NCI-H2171 treated with DMSO at 0.1 percent for 48 hours (cell line): ENCODE data around the gene CKS2.
A peak's percentile ranks its signal among the peaks of the same experiment; 100 is the strongest.

Source experiments
- DNase-seq: peaks from one replicate; lab custom pipeline; 2025; lab: John Stamatoyannopoulos, UW

Gene CKS2

DNA sequence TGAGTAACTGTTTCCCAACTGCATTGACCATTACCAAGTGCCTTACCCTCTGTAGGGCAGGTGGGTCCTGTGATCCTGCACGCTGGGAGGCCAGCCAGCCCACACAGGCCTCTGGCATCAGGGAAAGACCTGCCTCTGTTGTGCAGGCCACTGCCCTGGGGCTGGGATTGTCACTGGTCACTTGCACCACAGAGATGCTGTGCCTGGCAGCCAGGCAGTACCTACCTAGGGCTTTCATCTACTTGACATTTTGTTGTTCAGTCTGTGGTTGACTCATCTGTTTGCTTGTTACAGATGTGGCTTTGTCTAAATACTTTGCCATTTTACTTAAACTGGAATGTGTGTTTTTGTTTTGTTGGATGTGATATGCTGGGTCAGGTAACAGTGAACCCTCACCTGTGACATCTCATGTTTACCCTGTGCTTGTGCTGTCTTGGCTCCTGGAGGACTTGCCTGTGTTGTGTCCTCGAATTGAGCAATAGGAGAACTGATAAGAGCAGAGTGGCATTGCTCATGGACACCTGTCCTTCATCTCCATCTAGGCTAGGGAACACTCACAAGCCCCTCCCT is 40.1 kb downstream of the CKS2 start:
- DNase-seq: no peak

- DNase-seq: no peak
Observed at GRCh38 chr9:89351584-89352300, 40.7 kb downstream of the CKS2 start.

- DNase-seq: no peak
Observed at GRCh38 chr9:89352451-89352850, 41.5 kb downstream of the CKS2 start.

DNA sequence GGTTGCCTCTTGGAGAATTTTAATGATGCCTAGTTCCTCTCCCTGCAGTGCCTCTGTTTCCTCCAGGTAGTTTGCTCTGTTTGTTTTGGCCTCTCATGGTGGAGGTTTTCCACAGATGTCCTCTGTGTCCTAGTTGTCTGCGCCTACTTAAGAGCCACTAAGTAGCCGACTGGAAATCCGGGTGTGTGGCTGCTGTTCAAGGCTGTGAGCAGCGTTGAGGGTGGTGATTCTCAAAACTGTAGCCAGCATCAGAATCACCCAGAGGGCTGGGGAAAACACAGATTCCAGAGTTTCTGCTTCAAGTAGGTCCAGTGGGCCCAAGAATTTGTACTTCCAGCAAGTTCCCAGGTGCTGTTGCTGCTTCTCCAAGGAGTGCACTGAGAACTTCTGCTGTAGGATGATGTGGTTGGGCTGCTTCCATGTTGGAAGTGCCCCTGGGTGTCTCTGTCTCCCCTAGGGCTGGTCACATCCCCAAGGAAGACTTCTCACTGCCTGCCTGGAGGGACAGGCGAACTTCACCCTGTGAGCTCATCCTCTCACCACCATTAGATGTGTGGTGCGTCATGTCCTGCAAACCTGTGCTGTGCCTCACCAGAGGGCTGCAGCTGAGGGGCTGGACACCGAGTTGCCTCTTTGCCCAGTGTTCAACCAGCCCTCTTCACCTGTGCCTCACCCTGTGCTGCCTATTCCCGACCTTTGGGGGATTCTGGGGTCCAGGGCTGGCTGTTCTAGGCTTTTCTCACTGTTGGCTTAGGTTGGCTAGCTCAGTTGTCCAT is 42.1 kb downstream of the CKS2 start:
- DNase-seq: no peak

DNA sequence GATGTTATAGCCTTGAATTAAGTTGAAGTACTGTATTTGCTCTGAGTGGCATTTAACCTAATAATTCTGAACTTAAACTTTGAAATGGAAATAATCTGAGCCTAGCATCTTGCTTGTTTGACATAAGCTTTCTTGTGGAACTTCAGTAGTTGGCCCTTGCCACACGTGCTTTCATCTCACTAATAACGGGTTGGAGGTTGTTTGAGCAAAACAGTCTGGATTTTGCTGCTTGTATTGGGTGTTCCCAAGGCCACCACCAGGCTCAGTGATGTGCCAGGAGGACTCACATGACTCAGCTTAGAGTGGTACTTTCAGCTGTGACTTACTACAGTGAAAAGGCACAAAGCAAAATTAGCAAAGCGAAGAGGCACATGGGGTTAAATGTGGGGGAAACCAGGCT is 43.0 kb downstream of the CKS2 start:
- DNase-seq: no peak

DNA sequence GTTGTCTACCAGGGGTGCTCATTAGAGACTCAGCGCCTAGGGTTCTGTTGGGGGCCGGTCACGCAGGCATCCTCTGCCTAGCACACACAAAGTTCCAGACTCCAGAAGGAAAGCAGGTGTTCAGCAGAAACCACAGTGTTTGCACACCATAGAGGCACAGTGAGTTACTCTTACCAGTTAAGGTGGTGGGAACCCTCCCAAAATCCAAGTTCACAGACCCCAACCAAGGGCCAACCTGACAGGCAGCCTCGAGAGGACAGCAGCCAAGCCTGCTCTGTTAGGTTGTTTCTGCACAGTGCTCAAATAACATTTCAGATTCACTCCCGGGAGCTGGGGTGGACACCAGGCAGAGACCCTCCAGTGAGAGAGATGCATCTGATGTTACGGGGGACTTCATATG is 43.5 kb downstream of the CKS2 start:
- DNase-seq: no peak

- no peak for DNase-seq
Observed at GRCh38 chr9:89356782-89357181, 45.8 kb downstream of the CKS2 start.

DNA sequence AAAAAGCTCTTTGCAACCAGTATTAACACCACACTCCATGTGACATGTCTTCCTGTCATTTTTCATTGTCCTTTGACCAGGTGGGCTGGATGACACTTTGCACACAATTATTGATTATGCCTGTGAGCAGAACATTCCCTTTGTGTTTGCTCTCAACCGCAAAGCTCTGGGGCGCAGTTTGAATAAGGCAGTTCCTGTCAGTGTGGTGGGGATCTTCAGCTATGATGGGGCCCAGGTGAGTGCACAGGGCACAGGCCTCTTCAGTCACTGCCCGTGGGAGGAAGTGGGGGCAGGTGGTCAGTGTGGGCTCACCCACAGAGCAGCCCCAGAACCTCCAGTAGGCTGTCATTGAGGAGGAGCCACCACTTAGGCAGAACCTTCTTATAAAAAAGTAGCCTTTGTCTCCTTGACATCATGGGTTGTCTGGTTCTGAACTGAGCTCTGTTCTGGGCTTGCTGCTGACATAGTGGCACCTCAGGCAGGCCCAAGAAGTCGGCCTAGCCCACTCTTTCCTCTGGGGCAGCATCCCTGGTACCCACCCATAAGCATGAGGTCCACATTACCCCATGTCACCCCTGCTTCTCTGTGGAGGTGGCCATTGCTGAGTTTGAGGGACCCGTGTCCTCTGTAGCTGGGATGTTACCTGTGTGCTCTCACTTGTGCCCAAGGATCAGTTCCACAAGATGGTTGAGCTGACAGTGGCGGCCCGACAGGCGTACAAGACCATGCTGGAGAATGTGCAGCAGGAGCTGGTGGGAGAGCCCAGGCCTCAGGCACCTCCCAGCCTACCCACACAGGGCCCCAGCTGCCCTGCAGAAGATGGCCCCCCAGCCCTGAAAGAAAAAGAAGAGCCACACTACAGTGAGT is 46.6 kb downstream of the CKS2 start:
- DNase-seq: no peak

DNA sequence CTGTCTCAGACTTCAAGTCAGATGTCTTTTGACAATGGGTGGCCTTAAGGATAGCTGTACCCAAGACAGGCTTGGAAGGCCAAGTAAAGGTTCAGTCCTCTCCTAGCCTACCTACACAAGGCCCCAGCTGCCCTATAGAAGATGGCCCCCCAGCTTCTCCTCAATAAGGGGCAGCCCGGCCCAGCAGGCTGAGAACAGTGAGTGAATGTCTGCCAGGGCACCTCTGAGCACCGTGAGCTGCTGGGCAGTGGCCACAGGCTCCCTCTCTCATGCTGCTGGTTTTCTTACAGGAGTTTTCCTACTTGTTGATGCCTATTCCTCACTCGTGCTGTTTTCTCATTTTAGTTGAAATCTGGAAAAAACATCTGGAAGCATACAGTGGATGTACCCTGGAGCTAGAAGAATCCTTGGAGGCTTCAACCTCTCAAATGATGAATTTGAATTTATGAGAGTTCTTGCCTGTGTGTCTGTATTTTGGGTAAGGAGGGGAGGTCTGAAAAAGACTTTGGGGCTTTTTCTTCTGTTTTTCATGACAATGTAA is 47.5 kb downstream of the CKS2 start:
- DNase-seq: no peak

- DNase-seq: peak; percentile 12
Observed at GRCh38 chr9:89358985-89359384, 48.0 kb downstream of the CKS2 start.

DNA sequence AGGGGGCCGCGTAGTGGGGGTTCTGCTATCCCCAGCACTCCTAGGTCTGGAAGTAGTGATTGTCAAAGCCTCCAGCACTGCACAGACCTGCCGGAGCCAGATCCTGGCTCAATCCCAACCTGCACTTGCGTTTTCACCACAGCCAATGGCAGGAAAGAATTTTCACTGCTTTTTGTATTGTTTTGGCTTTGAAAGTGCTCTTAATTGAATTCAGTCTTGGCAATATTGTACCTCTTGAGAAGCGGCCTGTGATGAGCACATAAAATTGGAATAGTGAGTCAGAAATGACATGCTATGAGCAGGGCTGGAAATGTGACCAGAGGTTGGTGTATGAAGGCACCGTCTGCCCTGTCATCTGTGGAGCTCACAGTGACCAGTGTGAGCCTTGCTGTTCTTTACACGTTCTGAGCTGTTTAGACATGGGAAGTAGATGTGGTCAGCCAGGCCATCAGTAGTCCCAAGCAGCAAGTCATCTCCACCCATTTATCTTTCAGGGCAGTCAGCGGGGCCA is 48.8 kb downstream of the CKS2 start:
- DNase-seq: no peak

DNA sequence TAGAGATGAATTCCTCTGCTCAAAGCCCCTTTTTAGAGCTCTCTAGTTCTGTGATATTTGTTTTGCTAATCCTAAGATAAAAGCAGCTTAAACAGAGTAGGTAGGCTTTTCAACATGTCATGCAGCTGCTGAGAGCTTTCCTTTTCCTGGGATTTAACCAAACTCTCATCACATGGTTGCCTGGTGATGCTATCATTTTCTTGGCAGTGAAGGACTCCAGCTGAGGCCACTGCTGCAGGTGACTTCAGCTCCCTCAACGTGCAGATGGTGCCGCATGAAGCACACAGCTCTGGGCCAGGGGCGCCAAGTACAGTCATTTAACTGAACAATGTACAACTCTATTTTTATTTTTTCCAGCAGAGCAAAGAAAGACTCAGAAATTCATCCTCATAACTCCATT is 49.5 kb downstream of the CKS2 start:
- peak; percentile 8 for DNase-seq

GRCh38 chr9:89361031-89361430 is 50.0 kb downstream of the CKS2 start:
- DNase-seq: no peak

DNA sequence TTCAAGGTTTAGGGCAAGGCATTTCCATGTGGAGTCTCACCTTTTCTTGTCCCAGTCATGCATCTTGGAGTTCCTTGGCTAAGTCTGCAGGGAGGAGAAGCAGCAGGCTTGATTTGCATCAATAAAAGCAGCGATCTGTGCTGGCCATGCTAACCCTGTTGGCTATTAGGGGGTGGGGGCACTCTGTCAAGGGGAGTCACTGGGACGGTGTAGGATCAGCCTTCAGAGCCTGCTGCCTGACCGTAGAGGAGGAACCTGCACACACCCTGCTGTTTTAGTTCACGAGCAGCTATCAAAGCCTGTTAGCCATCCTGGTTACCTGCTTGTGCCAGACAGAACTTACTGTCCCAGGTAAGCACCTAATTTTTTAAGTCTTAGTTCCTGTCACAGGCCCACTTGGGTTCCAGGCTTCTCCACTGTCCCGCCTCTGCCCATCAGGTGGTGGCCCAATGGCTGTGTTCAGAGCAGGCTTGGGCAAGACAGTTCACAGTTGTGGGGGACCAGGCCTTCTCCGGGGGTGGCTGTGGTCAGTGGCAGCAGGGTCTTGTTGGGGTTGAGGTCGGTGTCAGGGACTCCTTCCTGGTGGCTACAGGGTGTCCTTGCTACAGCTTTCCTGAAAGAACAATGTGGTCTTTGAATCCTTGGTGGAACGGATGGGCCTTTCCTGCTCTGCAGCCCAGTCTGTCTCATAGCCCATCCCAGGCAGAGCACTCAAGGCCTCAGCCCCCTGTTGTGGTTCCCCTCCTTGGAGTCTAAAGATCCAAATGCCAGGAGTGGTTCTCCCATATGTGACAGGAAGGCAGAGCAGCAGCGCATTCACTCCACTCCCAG is 51.0 kb downstream of the CKS2 start:
- DNase-seq: no peak

DNA sequence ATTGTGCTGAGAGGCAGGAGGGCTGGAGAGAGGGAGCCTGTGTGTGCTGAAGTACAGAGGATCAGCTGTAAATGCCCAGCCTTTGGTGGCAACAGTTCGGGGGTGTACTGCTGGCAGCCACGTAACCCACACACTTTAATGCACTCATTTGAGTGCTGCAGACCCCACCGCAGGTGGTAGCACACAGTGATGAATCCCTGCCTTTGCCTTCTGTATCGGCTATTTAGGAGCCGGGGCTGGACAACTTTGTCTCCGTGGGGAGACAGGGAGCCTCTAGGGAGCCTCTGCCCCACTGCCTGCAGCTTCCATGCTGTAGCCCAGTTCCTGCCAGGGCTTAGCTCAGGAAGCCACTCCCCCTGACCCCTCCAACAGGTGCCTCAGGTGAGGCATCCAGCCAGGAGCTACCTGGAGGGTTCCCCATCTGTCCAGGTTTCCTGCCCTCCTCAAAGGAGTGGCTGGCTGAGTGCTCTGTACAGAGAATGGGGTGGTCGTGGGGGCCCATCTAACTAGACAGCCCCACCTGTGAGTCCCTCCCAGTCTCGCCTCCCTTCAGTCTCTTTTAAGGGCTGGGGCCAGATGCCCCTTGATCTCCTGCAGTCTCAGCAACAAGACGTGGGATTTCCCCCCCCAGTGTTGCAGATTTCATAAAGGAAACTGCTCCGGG is 51.8 kb downstream of the CKS2 start:
- DNase-seq: no peak

DNA sequence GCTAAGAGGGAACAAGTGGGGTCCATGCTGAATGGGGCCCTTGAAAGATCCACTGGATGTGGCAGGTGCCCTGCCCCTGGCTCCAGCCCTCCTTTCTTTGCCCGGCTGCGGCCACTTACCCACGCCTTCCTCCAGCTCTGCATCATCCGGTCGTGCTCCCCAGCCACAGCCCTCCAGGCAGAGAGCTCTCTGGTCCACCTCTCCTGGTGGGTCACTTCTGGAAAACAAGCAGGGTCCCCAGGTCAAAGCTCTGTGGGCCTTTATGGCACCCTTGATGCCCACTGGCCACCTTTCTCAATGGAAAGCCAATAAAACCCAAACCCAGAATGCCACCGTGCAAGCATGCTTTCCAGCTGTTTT is 52.3 kb downstream of the CKS2 start:
- no peak for DNase-seq

DNA sequence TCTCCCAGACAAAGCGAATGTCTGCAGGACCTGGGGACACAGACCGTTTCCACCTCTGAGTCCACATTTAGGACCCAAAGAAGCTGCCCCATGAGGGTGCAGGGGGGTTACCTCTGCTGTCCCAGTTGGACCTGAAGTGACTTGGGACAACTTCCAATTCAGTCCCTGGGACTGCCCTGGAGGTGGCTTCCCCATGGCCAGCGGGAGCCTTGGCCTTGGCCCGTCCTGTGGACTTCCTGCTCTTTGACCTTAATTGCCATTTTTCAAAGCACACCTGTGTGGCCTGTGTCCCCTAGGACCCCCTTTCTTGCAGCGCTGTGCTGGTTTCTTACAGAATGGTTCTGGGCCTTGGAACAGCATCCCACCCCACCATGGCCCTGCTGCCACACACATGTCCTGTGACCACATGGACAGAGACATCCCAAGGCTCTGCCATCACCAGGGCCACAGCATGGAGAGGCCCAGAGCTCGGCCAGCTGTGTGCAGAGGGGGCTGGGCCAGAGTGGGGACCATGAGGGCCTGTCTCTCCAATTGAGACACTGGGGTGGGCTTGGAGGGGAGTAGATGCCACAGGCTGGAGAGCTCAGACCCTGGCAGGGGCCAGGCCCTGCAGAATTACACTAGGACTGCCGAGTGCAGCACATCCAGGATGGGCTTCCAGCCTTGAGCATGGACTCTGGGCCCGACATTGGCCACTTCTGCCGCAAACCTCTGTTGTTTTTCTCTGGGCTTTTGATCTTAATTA is 53.1 kb downstream of the CKS2 start:
- no peak for DNase-seq

GRCh38 chr9:89364666-89365531 is 53.9 kb downstream of the CKS2 start:
- peak; percentile 54 for DNase-seq

- DNase-seq: no peak
Observed at GRCh38 chr9:89365532-89365912, 54.5 kb downstream of the CKS2 start.
